SIG-M5 treated with dmso at 0.1 percent for 504 hours (cell line): ENCODE measurements around the gene GMEB2.
"Not testable (repeated sequence)": the region's sequence is repeated elsewhere in the genome, so short reads cannot be mapped to it uniquely, and the experiment has no call there.

ENCODE experiments used
- DNase-seq: peaks from one replicate; lab custom pipeline; 2025; ENCODE audit not compliant: unreplicated experiment; lab: John Stamatoyannopoulos, UW

The GMEB2 gene

DNA sequence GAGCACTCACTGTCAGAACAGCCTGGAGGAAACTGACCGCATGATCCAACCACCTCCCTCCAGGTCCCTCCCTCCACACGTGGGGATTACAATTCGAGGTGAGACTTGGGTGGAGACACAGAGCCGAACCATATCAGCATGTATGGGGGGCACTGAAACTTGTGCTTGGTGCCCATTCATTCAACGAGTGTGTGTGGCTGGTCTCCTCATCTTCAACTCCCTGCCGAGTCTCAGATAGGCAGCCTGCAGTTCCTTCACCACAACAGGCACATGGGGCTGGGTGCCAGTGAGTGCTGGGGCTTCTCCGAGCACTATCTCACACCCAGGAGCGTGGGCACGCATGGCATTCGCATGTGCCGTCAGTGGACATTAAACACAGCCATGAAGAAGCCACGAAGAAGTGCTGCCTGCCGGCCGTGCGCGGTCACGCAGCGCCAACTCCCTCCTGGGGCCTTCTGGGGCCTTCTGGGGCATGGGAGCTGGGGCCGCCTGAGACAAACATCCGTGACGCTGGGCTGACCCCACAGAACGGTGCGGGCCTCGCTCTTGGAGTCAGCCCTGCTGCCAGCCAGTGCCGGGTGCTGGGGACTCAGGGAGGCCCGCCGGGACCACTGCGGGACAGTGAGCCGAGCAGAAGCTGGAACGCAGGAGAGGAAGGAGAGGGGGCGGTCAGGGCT is 30.5 kb upstream of the GMEB2 start:
- DNase-seq: no peak

DNA sequence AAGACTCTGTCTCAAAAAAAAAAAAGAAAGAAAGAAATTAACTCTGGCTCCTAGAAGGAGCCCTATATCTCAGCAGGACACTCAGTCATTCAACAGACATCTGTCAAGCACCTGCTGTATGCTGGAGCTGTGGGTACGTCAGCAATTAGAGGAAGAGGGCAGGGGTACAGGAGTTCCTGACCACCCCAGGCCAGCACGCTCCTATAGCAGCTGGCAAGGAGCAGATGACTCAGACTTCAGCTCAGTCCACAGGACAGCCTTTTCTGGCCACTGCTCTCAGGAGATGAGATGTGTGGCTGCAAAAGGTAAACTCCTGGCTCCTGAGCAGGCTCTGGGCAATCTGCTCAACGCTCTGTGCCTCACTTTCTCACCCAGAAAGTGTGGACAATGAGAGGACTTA is 29.6 kb upstream of the GMEB2 start:
- no peak for DNase-seq

- DNase-seq: no peak
Observed at GRCh38 chr20:63655249-63655648, 28.3 kb upstream of the GMEB2 start.

- no peak for DNase-seq
Observed at GRCh38 chr20:63653974-63654668, 27.2 kb upstream of the GMEB2 start.

GRCh38 chr20:63653041-63653973 is 26.4 kb upstream of the GMEB2 start, which contains the start of gene STMN3:
Gene STMN3, minus strand, starts transcription at chr20:63653424. Its CDS starts 79 bp downstream, at chr20:63653345.
- peak; percentile 81 for DNase-seq

GRCh38 chr20:63652192-63652980 is 25.5 kb upstream of the GMEB2 start:
- no peak for DNase-seq

DNA sequence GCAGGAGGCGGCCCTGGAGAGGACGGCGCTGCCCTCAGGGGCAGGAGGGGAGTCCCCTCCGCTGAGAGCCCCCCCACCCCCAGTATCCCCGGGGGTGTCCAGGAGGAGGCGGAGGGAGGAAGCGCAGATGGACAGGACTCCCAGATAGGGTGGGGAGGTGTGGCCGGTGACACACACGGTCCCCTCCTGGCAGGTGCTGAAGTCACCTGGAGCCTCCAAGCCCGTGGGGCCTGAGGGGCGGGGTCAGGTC is 25.0 kb upstream of the GMEB2 start:
- no peak for DNase-seq

- not testable (repeated sequence) for DNase-seq
Observed at GRCh38 chr20:63650486-63650885, 23.6 kb upstream of the GMEB2 start.

DNA sequence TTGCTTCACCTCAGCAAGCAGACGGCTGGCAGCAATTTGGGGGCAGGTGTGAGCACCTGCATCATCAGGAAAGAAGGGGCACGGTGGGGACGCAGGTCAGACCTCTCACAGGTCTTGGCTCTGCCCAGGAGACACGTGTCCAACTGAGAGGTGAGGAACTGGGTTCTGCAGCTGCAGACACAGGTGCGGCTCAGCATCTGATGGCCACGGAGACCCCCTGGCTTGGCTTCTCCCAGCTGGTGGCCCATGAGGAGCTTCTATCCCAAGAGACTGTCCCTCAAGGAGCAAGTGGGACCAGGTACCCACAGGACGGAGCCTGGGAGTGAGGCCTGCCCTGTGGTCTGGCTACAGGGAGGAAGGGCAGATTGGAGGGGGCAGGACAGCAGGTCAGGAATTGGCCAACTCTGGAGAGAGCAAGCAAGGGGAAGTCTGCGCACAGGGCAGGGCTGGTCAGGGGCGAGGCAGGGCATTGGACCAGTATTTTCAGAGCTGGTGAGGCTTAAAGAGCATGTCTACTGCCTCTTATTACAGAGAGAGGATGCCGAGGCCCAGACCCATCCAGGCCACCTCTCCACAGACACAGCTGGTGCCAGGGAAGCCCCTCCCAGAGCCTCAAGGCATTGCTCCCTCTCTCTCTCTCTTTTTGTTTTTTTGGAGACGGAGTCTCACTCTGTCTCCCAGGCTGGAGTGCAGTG is 22.1 kb upstream of the GMEB2 start:
- DNase-seq: no peak

- DNase-seq: no peak
Observed at GRCh38 chr20:63648190-63648589, 21.3 kb upstream of the GMEB2 start.

DNA sequence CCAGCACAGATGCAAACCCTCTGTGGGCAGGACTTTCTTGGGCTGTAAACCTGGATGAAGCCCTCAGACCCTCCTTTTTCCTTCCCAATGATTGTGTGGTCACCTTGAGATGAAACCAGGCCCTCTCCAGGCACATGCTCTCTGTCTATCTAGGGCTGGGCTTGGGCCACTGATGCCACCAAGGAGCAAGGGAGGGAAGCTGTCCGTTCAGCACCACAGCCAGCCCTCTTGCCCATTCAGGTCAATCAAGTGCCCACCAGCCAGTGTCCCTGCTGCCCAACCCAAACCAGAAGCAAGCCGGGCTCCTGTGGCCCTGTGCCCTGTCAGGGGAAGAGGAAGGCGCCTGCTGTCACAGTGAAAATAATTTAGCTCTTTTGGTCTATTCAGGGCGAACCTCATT is 18.3 kb upstream of the GMEB2 start:
- no peak for DNase-seq

- DNase-seq: no peak
Observed at GRCh38 chr20:63643946-63644345, 17.0 kb upstream of the GMEB2 start.

GRCh38 chr20:63643499-63643898 is 16.6 kb upstream of the GMEB2 start:
- DNase-seq: no peak

- no peak for DNase-seq
Observed at GRCh38 chr20:63642527-63643247, 15.8 kb upstream of the GMEB2 start.

GRCh38 chr20:63641792-63642523 is 15.1 kb upstream of the GMEB2 start:
- DNase-seq: peak; percentile 77

- DNase-seq: no peak
Observed at GRCh38 chr20:63641146-63641791, 14.4 kb upstream of the GMEB2 start.

DNA sequence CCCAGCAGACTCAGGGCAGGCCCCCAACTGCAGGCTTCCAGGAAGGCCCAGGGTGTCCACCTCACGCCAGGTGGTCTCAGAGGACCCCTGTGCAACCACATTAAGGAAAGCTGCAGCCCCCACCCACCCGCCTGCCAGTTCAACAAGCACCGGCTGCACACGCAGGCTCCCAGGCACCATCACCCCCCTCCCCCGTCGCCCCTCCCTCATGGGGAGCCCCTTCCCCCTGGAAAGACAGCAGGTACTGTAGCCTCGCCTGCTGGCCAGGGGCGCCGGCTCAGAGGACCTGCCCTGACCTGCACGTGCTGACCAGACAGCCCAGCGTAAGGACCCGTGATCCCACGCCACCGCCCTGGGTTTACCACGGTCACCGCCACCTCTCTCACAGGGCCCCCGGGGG is 13.8 kb upstream of the GMEB2 start:
- DNase-seq: not testable (repeated sequence)

GRCh38 chr20:63640086-63640485 is 13.2 kb upstream of the GMEB2 start:
- DNase-seq: no peak
